HG02870 (cell line): ENCODE data around the gene SLC4A4.
"Not testable (repeated sequence)": the region's sequence is repeated elsewhere in the genome, so short reads cannot be mapped to it uniquely, and the experiment has no call there.

Experiments
- ATAC-seq: cut with Tn5 transposase; IDR thresholded peaks from one replicate; pipeline ENCODE4 v1.9.1; 2021; ENCODE audit warnings: mild to moderate bottlenecking, moderate library complexity; ENCODE audit not compliant: unreplicated experiment

SLC4A4 gene

DNA sequence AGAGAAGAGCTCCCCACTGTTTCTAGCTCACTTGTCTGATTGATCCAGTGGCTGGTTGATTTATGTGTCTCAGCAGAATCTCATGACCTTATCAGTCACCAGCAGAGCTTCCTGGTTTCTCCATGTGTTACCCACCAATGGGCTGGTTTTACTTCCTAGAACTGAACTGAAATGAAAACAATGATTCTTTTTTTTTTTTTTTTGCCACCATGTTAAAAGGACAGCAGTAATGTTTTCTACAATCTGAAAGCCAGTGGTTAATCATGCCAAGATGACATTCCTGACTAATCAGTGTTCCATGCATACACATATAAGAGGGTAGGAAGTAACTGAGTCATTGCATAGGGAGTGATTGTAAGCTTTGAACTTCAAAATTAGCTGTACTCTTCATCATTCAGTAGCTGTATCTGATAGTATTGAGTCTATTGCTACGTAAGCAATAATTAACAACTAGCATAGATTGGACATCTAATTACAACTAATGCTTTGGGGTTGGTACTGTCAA lies 67.7 kb downstream of the SLC4A4 start:
- ATAC-seq, result no peak

GRCh38 chr4:71408961-71409360 lies 70.1 kb downstream of the SLC4A4 start:
- ATAC-seq, result not testable (repeated sequence)

- no peak for ATAC-seq
Measured at GRCh38 chr4:71411981-71412380, 73.2 kb downstream of the SLC4A4 start.

- no peak for ATAC-seq
Measured at GRCh38 chr4:71415491-71415890, 76.7 kb downstream of the SLC4A4 start.

DNA sequence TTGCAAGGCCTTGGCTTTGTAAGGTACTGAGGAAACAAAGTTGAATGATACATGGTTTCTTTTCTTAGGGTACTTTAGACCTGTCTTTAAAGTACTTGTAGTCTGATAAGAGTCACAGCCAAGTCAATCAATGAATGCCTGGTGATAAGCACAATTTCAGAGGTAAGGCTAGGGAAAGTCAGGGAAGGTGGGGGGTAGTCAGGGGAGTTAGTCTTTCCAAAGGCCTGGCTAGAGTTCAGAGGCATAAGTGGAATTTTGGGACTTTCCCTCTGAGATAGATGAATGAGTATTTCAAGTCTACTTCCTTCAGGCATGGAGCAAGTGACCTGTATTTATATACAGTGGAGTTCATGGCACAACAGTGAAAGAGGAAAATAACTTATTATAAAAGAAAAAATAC lies 78.3 kb downstream of the SLC4A4 start:
- ATAC-seq, result no peak

- no peak for ATAC-seq
Measured at GRCh38 chr4:71426381-71427042, 87.7 kb downstream of the SLC4A4 start.

GRCh38 chr4:71429106-71429505 lies 90.3 kb downstream of the SLC4A4 start:
- no peak for ATAC-seq

- ATAC-seq, result no peak
Measured at GRCh38 chr4:71429962-71430361, 91.1 kb downstream of the SLC4A4 start.

DNA sequence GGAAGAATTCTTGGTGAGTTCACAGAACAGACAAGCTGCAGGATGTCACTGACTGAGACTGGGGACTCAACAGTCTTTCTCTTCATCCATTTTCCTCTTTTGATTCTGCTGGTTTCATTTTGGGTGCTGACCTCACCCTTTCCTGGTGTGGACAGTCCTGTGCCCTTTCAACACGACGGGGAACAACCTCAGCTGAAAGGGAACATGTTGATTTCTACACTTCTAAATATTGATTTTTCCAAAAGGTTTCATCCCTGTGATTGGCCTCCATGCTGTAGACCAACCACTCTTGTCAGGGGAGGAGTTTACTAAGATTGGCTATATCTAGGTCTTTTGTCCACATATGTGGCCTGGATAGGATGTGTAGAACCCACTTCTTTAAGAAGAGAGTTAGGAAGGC lies 91.8 kb downstream of the SLC4A4 start:
- ATAC-seq, result no peak

- no peak for ATAC-seq
Measured at GRCh38 chr4:71440612-71441011, 101.8 kb downstream of the SLC4A4 start.

DNA sequence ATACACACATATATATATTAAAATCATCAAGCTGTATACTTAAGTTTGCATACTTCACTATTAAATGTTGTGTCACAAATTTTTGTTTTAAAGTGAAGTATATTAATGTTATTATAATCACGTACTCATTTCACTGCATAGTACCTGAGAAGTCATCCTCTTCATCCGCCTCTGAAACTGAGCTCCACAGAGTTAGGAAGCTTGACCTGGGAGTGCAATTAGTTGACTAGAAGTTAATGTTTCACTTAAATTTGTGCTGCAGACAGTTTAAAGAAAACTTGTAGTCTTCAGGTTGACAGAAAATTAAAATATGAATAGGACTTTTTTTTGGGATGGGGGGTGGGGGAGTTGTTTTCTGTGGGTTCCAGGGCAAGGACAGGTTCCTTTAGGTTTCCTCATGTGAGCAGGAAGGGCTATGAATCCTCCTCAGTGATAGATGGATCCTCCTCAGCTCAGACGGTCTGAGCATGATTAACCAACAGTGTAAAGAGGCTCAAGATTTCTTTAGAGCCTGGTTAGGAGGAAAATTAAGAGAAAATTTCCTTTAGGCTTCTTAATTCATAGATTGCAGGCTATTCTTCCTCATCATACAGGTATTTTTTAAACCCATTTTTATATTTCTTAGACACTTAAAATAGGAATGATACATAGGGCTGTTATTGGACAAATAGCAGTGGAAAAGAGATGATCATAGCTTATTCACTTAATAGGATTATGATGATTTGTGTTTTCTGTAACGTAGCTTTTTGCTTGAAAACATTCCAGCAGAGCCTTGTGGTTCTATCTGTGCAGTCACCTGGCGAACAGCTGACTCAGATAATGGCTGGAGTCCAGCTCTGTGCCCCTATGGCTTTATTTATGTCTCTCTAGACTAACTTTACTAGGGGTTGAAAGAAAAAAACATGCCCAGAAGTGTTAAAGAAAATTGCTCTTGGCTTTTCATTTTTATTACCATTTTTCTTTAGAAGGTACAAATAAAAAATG lies 102.7 kb downstream of the SLC4A4 start:
- no peak for ATAC-seq

GRCh38 chr4:71442336-71442735 lies 103.5 kb downstream of the SLC4A4 start:
- no peak for ATAC-seq

- ATAC-seq, result no peak
Measured at GRCh38 chr4:71444395-71444794, 105.6 kb downstream of the SLC4A4 start.

DNA sequence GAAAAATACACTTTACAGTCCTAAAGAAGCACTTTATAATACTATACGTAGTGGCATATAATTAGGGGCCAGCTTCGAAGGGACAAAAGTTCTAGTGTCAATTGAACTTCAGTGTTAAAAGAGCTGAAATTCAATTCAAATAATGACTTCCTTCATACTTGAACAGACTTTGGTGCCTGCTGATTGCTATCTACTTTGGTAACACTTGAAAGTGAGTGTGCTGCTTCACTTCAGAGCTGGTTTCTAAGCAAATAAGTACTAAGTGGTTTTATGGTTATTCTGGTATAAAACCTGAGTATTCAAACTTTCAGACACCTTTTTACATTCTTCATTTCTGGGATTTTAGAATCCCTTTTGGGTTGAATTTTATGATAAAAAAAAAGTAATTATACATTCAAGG lies 107.0 kb downstream of the SLC4A4 start:
- no peak for ATAC-seq

GRCh38 chr4:71446479-71447081 lies 107.8 kb downstream of the SLC4A4 start:
- no peak for ATAC-seq

DNA sequence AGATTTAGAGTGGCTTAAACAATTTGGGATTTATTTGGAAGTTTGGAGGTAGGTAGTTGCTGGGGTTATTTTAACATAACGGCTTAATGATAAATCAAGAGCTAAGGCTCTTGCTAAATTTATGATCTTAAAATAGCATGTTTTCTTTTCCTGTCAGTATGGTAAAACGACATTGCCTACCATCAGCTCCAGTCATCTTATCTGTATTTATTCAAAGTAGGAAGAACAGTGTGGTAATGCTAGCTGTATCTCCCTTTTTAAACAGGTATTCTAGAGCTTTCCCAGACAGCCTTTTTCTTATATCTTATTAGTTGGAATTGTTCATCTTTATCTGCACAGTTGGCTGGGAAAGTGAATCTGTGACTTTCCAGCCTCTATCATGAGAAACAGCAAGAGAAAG lies 110.2 kb downstream of the SLC4A4 start:
- ATAC-seq, result no peak

GRCh38 chr4:71449878-71450277 lies 111.1 kb downstream of the SLC4A4 start:
- ATAC-seq, result no peak

- ATAC-seq, result no peak
Measured at GRCh38 chr4:71453531-71453930, 114.7 kb downstream of the SLC4A4 start.

DNA sequence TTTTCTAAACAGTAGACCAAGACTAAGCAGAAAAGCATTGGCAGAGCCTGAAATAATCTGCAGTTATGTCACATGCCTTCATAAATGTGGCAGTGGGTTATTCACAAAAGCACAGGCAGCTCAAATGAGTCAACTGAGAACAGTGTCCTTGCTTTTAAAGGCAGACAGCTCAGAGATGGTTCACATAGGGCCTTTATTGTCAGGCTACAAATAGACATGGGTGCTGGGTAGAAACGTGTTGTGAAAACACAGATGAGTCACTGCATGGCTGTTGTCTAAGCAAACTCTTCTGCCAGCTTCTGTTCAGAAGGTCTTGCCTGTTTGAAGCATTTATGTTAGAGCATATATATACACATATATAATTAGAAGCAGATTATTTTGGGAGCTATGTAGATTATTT lies 118.0 kb downstream of the SLC4A4 start:
- ATAC-seq, result no peak

- ATAC-seq, result no peak
Measured at GRCh38 chr4:71460371-71460770, 121.6 kb downstream of the SLC4A4 start.

DNA sequence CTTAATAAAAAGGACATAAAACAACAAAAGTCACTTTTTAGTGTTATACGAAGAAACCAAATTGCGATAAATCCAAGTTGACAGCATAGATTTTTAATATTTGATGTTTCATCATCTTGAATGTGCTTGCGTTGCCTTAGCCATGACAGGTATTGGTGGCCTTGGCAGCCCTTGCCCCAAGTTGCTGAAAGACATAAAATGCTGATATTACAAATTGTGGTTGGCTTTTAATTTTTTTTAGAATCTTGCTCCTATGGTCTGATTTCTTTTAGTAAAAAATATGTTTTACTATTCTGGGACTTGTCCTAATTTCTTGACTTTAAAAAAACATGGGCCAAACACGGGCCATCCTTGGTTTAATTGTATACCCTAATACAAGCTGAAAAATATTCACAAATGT lies 122.6 kb downstream of the SLC4A4 start:
- no peak for ATAC-seq

GRCh38 chr4:71466775-71467174 lies 128.0 kb downstream of the SLC4A4 start:
- ATAC-seq, result no peak
